Activated naive CD4-positive, alpha-beta T cell (primary cell): Measurements from ENCODE around the gene ARSK.

Source experiments
- DNase-seq, 4 experiments: peaks; one replicate each; lab custom pipeline; 2025; lab: John Stamatoyannopoulos, UW

ARSK gene

GRCh38 chr5:95565280-95565920, 10.5 kb downstream of the ARSK start:
- no peak for DNase-seq

GRCh38 chr5:95572016-95572415, 17.1 kb downstream of the ARSK start:
- no peak for DNase-seq

- DNase-seq = no peak
Measured at GRCh38 chr5:95581576-95581975, 26.7 kb downstream of the ARSK start.

- DNase-seq = no peak
Measured at GRCh38 chr5:95583992-95584391, 29.1 kb downstream of the ARSK start.

DNA sequence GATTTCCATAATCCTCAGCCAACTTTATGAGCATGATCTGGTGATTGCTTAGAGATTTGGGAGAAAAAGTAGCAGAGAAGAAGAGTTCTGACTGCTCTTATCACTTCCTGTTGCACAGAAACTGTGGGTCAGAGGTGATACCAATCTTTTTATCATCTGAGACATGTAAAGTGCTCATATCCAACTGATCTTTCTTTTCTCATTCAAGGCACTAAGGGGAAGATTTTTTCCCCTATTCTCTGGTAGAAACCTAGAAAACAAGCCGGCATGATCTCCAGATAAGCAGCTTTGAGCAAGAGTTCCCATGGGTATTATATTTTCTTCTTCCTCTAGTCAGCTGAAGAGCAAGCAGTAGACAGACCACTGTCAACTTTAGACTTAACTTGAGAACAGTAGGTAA, 36.0 kb downstream of the ARSK start:
- no peak for DNase-seq

- no peak for DNase-seq
Measured at GRCh38 chr5:95591490-95591901, 36.6 kb downstream of the ARSK start.

DNA sequence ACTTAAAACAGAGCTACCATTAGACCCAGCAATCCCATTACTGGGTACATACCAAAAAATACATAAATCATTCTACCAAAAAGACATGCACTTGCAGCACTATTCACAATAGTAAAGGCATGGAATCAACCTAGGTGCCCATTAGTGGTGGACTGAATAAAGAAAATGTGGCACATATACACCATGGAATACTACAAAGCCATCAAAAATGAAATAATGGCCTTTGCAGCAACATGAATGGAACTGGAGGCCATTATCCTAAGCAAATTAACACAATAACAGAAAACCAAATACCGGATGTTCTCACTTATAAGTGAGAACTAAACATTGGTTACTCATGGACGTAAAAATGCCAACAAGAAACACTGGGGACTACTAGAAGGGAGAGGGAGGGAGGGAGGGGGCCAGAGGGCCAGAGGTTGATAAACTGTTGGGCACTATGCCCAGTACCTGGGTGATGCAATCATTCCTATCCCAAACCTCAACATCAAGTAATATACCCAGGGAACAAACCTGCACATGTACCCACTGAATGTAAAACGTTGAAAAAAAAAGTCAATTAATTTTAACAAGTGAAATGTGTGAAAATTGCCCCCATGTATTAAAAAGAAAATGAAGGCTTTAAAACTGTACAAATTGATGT, 40.5 kb downstream of the ARSK start:
- no peak for DNase-seq

DNA sequence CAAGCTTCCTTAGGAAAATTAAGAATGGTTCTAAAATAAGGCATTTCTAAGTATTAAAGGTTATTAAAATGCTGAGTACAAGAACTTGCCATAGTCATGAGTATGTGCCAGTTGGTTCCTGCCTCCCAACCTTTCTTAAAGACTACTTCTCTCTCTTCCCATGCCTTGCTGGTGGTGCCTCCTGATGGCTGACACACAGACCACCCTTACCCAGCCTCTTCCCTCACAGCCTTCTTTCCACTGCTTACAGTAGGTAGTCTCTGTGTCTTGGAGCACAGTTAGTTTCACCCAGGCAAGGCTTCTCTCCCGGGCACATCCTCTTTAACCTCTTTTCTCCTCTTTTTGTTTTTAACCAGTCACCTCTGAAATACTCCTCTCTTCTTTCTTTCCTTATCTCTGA, 44.4 kb downstream of the ARSK start:
- no peak for DNase-seq

GRCh38 chr5:95600557-95600956, 45.7 kb downstream of the ARSK start:
- DNase-seq = no peak

DNA sequence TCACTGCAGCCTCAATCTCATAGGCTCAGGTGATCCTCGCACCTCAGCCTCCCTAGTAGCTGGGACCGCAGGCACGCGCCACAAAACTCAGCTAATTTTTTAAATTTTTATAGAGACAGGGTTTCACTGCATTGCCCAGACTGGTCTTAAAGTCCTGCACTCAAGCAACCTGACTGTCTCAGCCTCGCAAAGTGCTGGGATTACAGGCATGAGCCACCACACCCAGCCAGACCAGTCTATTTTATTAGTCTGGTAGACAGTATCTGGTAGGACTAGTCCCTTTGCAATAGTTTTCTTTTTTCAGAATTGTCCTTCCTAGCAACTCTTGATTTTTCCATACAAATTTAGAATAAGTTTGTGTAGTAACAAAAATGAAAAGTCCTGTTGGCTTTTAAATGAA, 50.9 kb downstream of the ARSK start:
- no peak for DNase-seq

GRCh38 chr5:95606419-95606818, 51.5 kb downstream of the ARSK start:
- DNase-seq = no peak

DNA sequence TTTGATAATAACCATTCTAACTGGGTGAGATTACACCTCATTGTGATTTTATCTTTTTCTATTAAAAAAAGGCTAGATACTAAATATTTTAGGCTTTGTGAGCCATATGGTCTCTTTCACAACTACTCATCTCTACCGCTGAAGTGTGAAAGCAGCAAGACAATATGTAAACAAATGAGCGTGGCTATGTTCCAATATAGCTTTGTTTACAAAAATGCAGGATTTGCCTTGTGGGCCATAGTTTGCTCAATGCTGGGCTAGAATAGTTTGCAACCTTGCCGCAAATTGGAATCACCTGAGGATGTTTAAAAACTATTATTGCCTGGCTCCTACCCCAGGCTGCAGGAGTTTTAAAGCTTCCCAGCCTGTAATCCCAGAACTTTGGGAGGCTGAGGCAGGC, 54.8 kb downstream of the ARSK start:
- DNase-seq = no peak

- DNase-seq = no peak
Measured at GRCh38 chr5:95610546-95610945, 55.6 kb downstream of the ARSK start.

DNA sequence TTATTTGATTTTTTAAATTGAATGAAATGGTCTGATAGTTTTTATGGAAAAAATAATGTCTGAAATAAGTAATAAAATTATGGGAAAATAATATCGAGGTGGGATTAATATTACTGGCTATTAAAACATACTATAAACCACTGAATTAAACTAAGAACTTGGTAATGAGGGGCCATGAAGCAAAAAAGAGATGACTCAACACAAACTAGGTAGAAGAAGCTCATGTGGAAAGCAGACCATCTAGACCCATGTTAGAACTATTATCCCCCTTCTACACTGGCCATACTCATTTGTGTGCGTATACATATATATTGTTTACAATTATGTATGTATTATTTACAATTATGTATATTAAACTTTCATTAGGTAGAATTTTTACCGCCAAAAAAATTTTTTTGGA, 56.5 kb downstream of the ARSK start:
- DNase-seq = no peak

- no peak for DNase-seq
Measured at GRCh38 chr5:95613514-95613913, 58.6 kb downstream of the ARSK start.

GRCh38 chr5:95615164-95615467, 60.2 kb downstream of the ARSK start:
- no peak for DNase-seq

DNA sequence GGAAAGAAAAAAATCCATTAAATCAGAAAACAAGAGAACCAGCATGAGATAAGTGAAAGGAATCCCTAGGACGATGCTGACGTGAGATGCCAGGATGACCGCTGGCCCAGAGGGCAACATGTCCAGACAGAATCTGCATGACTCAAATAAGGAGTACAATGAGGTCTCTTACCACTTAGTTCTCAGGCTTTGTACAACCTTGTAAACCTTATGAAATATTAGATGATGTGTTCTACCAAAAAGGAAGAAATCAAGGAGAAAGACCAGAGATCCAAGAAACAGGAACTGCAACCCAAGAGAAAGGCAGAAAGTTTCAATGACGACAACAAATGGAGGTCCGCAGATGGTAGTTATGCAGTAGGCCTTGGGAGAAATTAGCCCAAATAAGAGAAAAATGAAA, 62.2 kb downstream of the ARSK start:
- DNase-seq = no peak

DNA sequence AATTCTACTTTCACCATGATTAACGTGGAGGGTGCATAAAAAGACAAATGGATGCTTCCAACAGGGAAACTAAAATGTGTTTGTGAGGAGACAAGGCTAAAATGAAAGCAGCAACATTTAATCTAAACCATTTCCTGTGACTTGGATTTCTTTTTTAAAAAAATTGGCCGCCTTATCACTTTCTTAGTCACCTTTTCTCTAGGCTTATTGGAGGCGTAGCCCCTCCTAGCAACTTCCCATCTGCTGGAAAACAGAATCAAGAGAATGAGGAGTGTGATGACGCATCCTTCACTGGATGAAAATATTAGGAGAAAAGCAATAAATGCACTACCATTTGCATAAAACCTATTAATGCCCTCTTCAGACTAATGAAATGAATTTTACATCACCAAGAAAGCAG, 64.2 kb downstream of the ARSK start:
- no peak for DNase-seq

DNA sequence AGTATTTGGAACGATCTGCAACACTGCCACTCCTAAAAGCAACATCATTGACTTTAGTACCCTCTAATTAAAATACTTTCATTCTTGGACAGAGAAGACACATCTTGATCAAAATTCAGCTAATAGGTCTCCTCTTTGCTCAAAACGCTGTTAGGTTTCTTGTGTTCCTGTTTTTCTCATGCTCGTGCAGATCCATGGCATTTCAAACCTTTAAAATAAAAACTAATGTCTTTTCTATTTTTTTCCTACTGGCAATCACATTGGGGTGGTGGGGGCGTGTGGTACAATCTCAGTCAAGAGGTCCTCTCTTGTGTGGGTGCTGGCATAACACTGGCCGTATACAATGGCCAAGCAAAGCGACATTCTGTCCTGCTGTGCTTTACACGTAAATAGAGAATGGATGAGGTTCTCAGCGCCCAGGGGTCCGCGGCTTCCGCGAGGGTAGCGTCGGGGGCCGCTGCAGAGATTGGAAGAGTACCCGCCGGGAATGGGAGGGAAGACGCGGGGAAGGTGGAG, 64.7 kb downstream of the ARSK start:
- DNase-seq = no peak

DNA sequence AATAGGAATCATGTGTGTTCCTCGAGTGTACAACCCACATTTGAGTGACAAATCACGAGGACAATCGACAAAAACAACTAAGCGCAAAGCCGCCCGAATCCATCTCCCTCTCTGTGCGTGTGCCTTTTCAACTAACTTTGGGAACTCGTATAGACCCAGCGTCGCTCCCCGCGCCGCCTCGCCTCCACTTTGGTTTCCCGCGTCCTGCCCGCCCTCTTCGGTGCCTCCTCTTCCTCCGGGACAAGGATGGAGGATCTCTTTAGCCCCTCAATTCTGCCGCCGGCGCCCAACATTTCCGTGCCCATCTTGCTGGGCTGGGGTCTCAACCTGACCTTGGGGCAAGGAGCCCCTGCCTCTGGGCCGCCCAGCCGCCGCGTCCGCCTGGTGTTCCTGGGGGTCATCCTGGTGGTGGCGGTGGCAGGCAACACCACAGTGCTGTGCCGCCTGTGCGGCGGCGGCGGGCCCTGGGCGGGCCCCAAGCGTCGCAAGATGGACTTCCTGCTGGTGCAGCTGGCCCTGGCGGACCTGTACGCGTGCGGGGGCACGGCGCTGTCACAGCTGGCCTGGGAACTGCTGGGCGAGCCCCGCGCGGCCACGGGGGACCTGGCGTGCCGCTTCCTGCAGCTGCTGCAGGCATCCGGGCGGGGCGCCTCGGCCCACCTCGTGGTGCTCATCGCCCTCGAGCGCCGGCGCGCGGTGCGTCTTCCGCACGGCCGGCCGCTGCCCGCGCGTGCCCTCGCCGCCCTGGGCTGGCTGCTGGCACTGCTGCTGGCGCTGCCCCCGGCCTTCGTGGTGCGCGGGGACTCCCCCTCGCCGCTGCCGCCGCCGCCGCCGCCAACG, 65.3 kb downstream of the ARSK start, which contains the start of gene GPR150:
Gene GPR150 (plus strand): TSS at position 58 of the 840 bp plus-strand sequence. CDS start 189 bp downstream, at position 247.
- DNase-seq = peak; percentile 14 to 57 (median 35)

DNA sequence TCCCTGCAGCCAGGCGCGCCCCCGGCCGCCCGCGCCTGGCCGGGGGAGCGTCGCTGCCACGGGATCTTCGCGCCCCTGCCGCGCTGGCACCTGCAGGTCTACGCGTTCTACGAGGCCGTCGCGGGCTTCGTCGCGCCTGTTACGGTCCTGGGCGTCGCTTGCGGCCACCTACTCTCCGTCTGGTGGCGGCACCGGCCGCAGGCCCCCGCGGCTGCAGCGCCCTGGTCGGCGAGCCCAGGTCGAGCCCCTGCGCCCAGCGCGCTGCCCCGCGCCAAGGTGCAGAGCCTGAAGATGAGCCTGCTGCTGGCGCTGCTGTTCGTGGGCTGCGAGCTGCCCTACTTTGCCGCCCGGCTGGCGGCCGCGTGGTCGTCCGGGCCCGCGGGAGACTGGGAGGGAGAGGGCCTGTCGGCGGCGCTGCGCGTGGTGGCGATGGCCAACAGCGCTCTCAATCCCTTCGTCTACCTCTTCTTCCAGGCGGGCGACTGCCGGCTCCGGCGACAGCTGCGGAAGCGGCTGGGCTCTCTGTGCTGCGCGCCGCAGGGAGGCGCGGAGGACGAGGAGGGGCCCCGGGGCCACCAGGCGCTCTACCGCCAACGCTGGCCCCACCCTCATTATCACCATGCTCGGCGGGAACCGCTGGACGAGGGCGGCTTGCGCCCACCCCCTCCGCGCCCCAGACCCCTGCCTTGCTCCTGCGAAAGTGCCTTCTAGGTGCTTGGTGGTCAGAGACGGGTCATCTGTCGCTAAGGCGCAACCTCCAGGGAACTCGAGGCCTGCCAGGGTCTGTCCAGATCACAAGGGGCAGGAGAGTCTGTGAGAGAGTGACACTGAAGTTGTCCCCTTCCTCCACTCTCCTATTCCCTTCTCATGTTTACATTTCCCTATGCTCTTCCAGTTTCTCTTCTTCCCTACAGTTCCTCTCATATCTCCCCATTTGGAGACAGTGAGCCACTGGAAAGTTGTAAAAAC, 66.3 kb downstream of the ARSK start:
- DNase-seq = peak; percentile 12 to 43 (median 14)
